ACC112 (cell line): Measurements from ENCODE around the gene CMTM8.

Experiments
- H2AFZ ChIP-seq: fragments of 200-600 bp; sonication (generic); one replicate; pipeline ENCODE4 v1.6.0; 2017; ENCODE audit warnings: antibody characterized with exemption, low read length; ENCODE audit not compliant: unreplicated experiment
- H3K27ac ChIP-seq: fragments of 200-600 bp; sonication (generic); 2 replicates; pipeline ENCODE4 v1.5.1; 2014; ENCODE audit warnings: low read depth, mild to moderate bottlenecking, antibody characterized with exemption, low read length, moderate library complexity
- H3K27me3 ChIP-seq: fragments of 200-600 bp; sonication (generic); 2 replicates; pipeline ENCODE4 v1.6.1; 2014; ENCODE audit warnings: mild to moderate bottlenecking, antibody characterized with exemption, low read length, moderate library complexity, mixed read lengths; ENCODE audit not compliant: insufficient read depth
- H3K36me3 ChIP-seq: fragments of 200-600 bp; sonication (generic); 2 replicates; pipeline ENCODE4 v1.6.1; 2016; ENCODE audit warnings: mild to moderate bottlenecking, antibody characterized with exemption, low read length, moderate library complexity, mixed read lengths; ENCODE audit not compliant: insufficient read depth
- H3K4me1 ChIP-seq: fragments of 200-600 bp; sonication (generic); one replicate; pipeline ENCODE4 v1.6.1; 2016; ENCODE audit warnings: low read length, mixed read lengths; ENCODE audit not compliant: insufficient read depth, unreplicated experiment, control insufficient read depth
- H3K4me3 ChIP-seq: fragments of 200-600 bp; sonication (generic); 2 replicates; pipeline ENCODE4 v1.5.1; 2014; ENCODE audit warnings: mild to moderate bottlenecking, low read depth, low read length
- H3K79me2 ChIP-seq: fragments of 200-600 bp; sonication (generic); one replicate; pipeline ENCODE4 v1.6.0; 2016; ENCODE audit warnings: low read length; ENCODE audit not compliant: control insufficient read depth, unreplicated experiment, insufficient read depth

CMTM8 gene

GRCh38 chr3:32249184-32249782 is 10.8 kb downstream of the CMTM8 start:
- Histone ChIP-seq H3K27me3 (no peaks in the 10 kb centered on the region), H3K36me3 (no peaks in the 10 kb centered on the region), H3K4me3 (0 out of 2 replicates have a peak overlapping the region, but pooled peaks have one; percentile 1), H3K27ac (peak overlapping the region; percentile 85), H3K4me1 (peaks cover 36% of the 10 kb centered on the region), H3K79me2 (no peaks in the 10 kb centered on the region), H2AFZ (no peak overlapping the region)

DNA sequence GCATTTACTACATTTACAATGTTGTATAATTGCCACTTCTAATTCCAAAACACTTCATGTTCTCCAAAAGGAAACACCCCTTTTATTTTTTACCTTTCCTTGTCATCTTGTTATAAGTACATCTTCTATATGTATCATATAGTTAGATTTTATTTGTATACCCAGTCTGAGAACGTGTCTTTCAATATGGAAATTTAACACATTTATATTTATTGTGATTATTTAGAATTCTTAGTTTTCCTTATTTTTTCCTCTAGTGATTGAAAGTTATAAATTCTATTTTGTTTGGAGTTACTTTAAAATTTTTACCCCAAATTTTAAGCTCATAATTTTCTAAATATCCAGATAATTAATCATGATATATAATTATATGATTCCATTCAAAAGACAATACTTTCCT is 15.8 kb downstream of the CMTM8 start:
- Histone ChIP-seq H3K4me3 (no peak overlapping the region), H3K4me1 (peaks cover 9% of the 10 kb centered on the region), H3K27ac (no peak overlapping the region), H3K36me3 (0 out of 2 replicates have a peak, but pooled peaks cover 7% of the 10 kb centered on the region), H3K27me3 (no peaks in the 10 kb centered on the region), H3K79me2 (no peaks in the 10 kb centered on the region), H2AFZ (no peak overlapping the region)

DNA sequence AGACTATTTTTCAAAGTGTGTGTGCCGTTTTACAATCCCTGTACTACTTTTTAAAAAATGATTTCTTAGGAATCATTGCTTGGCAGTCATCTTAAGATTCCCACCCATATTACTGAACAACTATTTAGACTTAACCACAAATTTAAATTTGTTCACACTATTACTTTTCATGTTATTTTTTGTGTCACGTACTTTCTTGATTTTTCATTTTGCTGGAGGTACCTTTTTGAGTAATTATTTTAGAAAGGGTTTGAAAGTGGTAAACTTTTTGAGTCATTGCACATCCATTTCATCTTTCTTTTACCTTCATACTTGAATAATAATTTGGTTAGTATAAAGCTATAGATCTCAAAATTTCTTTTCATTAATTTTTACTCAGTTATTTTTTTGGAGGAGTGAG is 16.9 kb downstream of the CMTM8 start:
- H3K4me1 ChIP-seq: no peaks in the 10 kb centered on the region
- no peaks in the 10 kb centered on the region for H3K79me2 ChIP-seq
- 0 out of 2 replicates have a peak, but pooled peaks cover 7% of the 10 kb centered on the region for H3K36me3 ChIP-seq
- H3K4me3 ChIP-seq: no peak overlapping the region
- no peaks in the 10 kb centered on the region for H3K27me3 ChIP-seq
- H2AFZ ChIP-seq: no peak overlapping the region
- H3K27ac ChIP-seq: no peak overlapping the region

- Histone ChIP-seq H3K27me3 (no peaks in the 10 kb centered on the region), H3K4me1 (no peaks in the 10 kb centered on the region), H3K79me2 (no peaks in the 10 kb centered on the region), H2AFZ (no peak overlapping the region), H3K36me3 (0 out of 2 replicates have a peak, but pooled peaks cover 7% of the 10 kb centered on the region), H3K27ac (no peak overlapping the region), H3K4me3 (no peak overlapping the region)
These were observed 17.7 kb downstream of the CMTM8 start for GRCh38 chr3:32256206-32256605.

DNA sequence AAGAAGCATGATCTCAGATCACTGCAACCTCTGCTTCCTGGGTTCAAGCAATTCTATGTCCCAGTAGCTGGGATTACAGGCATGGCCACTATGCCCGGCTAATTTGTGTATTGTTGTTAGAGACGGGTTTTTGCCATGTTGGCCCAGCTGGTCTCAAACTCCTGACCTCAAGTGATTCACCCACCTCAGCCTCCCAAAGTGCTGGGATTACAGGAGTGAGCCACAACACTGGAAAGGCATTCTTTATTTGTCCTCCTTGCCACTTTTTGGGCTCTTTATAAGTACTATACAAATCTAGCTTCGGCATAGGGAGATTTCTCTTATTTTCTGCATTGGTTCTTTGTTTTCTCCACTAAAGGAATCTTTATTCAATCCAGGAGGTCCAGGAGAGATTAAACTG is 18.6 kb downstream of the CMTM8 start:
- no peak overlapping the region for H2AFZ ChIP-seq
- H3K79me2 ChIP-seq: no peaks in the 10 kb centered on the region
- no peaks in the 10 kb centered on the region for H3K4me1 ChIP-seq
- H3K36me3 ChIP-seq: peaks cover 11% of the 10 kb centered on the region; the same call in 1 of the 2 replicates
- H3K4me3 ChIP-seq: no peak overlapping the region
- no peaks in the 10 kb centered on the region for H3K27me3 ChIP-seq
- H3K27ac ChIP-seq: no peak overlapping the region

DNA sequence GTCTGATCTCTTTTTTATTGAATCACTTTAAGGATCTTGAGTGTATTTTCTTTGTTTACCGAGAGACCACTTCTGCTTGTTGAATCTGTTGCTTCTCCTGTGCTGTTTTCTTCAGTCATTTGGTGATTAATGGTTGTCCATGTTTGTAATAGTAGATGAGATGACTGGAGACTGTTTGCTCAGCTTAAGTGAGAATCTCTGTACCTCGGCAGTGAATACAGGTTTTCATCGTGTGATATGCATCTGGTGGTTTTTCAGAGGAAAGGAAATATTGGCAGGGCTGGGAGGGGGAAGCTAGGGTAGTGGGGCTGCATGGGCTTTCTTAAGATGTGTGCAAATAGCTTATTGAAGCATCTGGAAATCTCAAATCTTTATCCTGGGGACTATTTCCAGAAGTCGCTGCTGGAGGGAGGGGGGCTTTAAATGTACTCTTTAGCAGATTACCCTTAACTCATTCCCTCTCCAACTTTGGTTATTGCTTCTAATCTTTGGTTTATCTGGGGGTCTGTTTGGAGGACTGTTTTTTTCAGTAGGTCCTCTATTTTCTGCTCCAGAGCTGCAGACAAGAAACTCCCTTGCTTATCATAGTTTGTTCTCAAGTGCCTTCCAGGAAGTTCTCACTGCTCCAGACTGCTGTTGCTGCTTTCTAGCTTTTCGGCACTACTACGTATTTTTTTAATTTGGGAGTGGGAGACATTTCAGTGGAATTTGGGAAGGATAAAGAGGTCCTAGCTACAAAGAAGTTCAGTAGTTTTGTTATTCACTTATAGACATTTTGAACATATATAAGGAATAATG is 19.4 kb downstream of the CMTM8 start:
- Histone ChIP-seq H3K4me1 (no peaks in the 10 kb centered on the region), H3K79me2 (no peaks in the 10 kb centered on the region), H3K27me3 (no peaks in the 10 kb centered on the region), H3K4me3 (no peak overlapping the region), H2AFZ (no peak overlapping the region), H3K27ac (no peak overlapping the region), H3K36me3 (peaks cover 14% of the 10 kb centered on the region; the same call in 1 of the 2 replicates)

GRCh38 chr3:32258869-32259268 is 20.4 kb downstream of the CMTM8 start:
- H2AFZ ChIP-seq: no peak overlapping the region
- no peak overlapping the region for H3K4me3 ChIP-seq
- H3K4me1 ChIP-seq: no peaks in the 10 kb centered on the region
- H3K27me3 ChIP-seq: no peaks in the 10 kb centered on the region
- no peak overlapping the region for H3K27ac ChIP-seq
- H3K79me2 ChIP-seq: no peaks in the 10 kb centered on the region
- peaks cover 14% of the 10 kb centered on the region; the same call in 1 of the 2 replicates for H3K36me3 ChIP-seq

GRCh38 chr3:32261545-32261944 is 23.1 kb downstream of the CMTM8 start:
- H3K4me3 ChIP-seq: no peak overlapping the region
- no peak overlapping the region for H2AFZ ChIP-seq
- H3K4me1 ChIP-seq: no peaks in the 10 kb centered on the region
- H3K36me3 ChIP-seq: peaks cover 8% of the 10 kb centered on the region; the same call in 1 of the 2 replicates
- no peaks in the 10 kb centered on the region for H3K79me2 ChIP-seq
- no peaks in the 10 kb centered on the region for H3K27me3 ChIP-seq
- no peak overlapping the region for H3K27ac ChIP-seq

DNA sequence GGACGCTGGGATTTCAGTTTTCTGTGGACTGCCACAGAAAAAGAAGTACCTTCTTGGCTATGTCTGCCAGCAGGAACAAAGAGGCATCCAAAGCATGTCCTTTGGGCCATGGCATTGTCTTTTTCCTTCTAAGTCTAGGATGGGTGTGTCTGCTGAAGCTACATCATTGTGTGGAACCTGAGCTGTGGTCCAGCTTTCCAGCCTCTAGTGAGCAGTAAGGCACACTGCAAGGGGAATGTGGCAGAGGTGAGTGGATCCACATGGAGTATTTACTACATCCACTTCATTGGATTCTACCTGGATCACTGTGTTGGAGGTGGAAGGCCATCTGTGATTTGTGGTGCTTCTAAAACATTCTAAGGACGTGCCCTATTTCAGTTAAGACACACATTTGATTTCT is 23.7 kb downstream of the CMTM8 start:
- Histone ChIP-seq H3K4me3 (no peak overlapping the region), H3K36me3 (peaks cover 8% of the 10 kb centered on the region; the same call in 1 of the 2 replicates), H3K27ac (no peak overlapping the region), H3K27me3 (no peaks in the 10 kb centered on the region), H3K4me1 (no peaks in the 10 kb centered on the region), H3K79me2 (no peaks in the 10 kb centered on the region), H2AFZ (no peak overlapping the region)

- Histone ChIP-seq H2AFZ (no peak overlapping the region), H3K4me3 (no peak overlapping the region), H3K4me1 (peaks cover 18% of the 10 kb centered on the region), H3K36me3 (no peaks in the 10 kb centered on the region), H3K79me2 (no peaks in the 10 kb centered on the region), H3K27me3 (no peaks in the 10 kb centered on the region), H3K27ac (no peak overlapping the region)
These were observed 35.8 kb downstream of the CMTM8 start for GRCh38 chr3:32274306-32274705.

GRCh38 chr3:32275506-32275905 is 37.0 kb downstream of the CMTM8 start:
- no peak overlapping the region for H3K4me3 ChIP-seq
- no peaks in the 10 kb centered on the region for H3K27me3 ChIP-seq

More at GRCh38 chr3:32275506-32275905, 37.0 kb downstream of the CMTM8 start:
- H3K27ac ChIP-seq: no peak overlapping the region
- H3K4me1 ChIP-seq: peaks cover 18% of the 10 kb centered on the region
- no peaks in the 10 kb centered on the region for H3K36me3 ChIP-seq
- no peak overlapping the region for H2AFZ ChIP-seq
- no peaks in the 10 kb centered on the region for H3K79me2 ChIP-seq
